Stimulated activated CD4-positive, alpha-beta T cell treated with anti-CD3 and anti-CD28 coated beads, Interleukin-15, amount 100 ng/mL, for 48 hours (primary cell): ENCODE measurements around the gene TMUB1.
A peak's percentile ranks its signal among the peaks of the same experiment; 100 is the strongest.

Source experiments
- DNase-seq, 2 donors: peaks; one replicate each; pipeline ENCODE4 v3.0.0-alpha.2; 2020; ENCODE audit warnings: low read depth in 2 of 2

Gene TMUB1

GRCh38 chr7:151083071-151083823 is at the start of gene TMUB1:
TSS of gene TMUB1 (minus strand) at chr7:151083493. CDS start at chr7:151082563, 930 bp downstream.
- peak; percentile 72 to 76 for DNase-seq

- DNase-seq = no peak
These were observed 49.3 kb upstream of the TMUB1 start for GRCh38 chr7:151132461-151133205.

- no peak for DNase-seq
These were observed 48.5 kb upstream of the TMUB1 start for GRCh38 chr7:151131592-151132293.

GRCh38 chr7:151131224-151131591 is 47.9 kb upstream of the TMUB1 start:
- no peak for DNase-seq

- no peak for DNase-seq
These were observed 47.5 kb upstream of the TMUB1 start for GRCh38 chr7:151130741-151131157.

GRCh38 chr7:151129960-151130591 is 46.8 kb upstream of the TMUB1 start:
- no peak for DNase-seq

GRCh38 chr7:151129117-151129959 is 46.0 kb upstream of the TMUB1 start:
- DNase-seq = no peak

GRCh38 chr7:151128716-151129115 is 45.4 kb upstream of the TMUB1 start:
- DNase-seq = no peak

- no peak for DNase-seq
These were observed 44.9 kb upstream of the TMUB1 start for GRCh38 chr7:151128144-151128543.

GRCh38 chr7:151126491-151127137 is 43.3 kb upstream of the TMUB1 start:
- no peak for DNase-seq

- no peak for DNase-seq
These were observed 42.7 kb upstream of the TMUB1 start for GRCh38 chr7:151125846-151126481.

- DNase-seq = no peak
These were observed 42.2 kb upstream of the TMUB1 start for GRCh38 chr7:151125470-151125845.

GRCh38 chr7:151124899-151125399 is 41.7 kb upstream of the TMUB1 start:
- no peak for DNase-seq

GRCh38 chr7:151124481-151124880 is 41.2 kb upstream of the TMUB1 start:
- no peak for DNase-seq

- DNase-seq = peak; percentile 64 to 76
These were observed 40.6 kb upstream of the TMUB1 start for GRCh38 chr7:151123822-151124464.

- DNase-seq = no peak
These were observed 40.0 kb upstream of the TMUB1 start for GRCh38 chr7:151123158-151123821.

GRCh38 chr7:151122796-151123157 is 39.5 kb upstream of the TMUB1 start:
- DNase-seq = no peak

GRCh38 chr7:151122276-151122675 is 39.0 kb upstream of the TMUB1 start:
- DNase-seq = no peak
